HG03469 (cell line): ENCODE results near the gene RNF152.
A peak's percentile ranks its signal among the peaks of the same experiment; 100 is the strongest.

Source experiments
- ATAC-seq: cut with Tn5 transposase; IDR thresholded peaks from one replicate; pipeline ENCODE4 v1.9.1; 2021; ENCODE audit warnings: mild to moderate bottlenecking, moderate library complexity, moderate number of reproducible peaks; ENCODE audit not compliant: unreplicated experiment

Gene RNF152

GRCh38 chr18:61894751-61895524 is 2.1 kb upstream of the RNF152 start:
- no peak for ATAC-seq

- ATAC-seq: peak; percentile 91
These were observed 1.4 kb upstream of the RNF152 start for GRCh38 chr18:61893971-61894750.

GRCh38 chr18:61893309-61893970 is 633 bp upstream of the RNF152 start:
- no peak for ATAC-seq

- no peak for ATAC-seq
These were observed 913 bp downstream of the RNF152 start for GRCh38 chr18:61891894-61892293.

GRCh38 chr18:61891271-61891670 is 1.5 kb downstream of the RNF152 start:
- ATAC-seq: no peak

GRCh38 chr18:61890344-61890743 is 2.5 kb downstream of the RNF152 start:
- no peak for ATAC-seq

GRCh38 chr18:61889541-61889940 is 3.3 kb downstream of the RNF152 start:
- ATAC-seq: no peak

GRCh38 chr18:61888622-61889021 is 4.2 kb downstream of the RNF152 start:
- ATAC-seq: no peak

GRCh38 chr18:61887838-61888237 is 5.0 kb downstream of the RNF152 start:
- ATAC-seq: no peak

- ATAC-seq: no peak
These were observed 9.3 kb downstream of the RNF152 start for GRCh38 chr18:61883547-61883946.

- ATAC-seq: no peak
These were observed 10.4 kb downstream of the RNF152 start for GRCh38 chr18:61882296-61883004.

- ATAC-seq: no peak
These were observed 15.9 kb downstream of the RNF152 start for GRCh38 chr18:61876899-61877298.

- no peak for ATAC-seq
These were observed 22.7 kb downstream of the RNF152 start for GRCh38 chr18:61870151-61870550.

GRCh38 chr18:61869636-61870035 is 23.2 kb downstream of the RNF152 start:
- no peak for ATAC-seq

- ATAC-seq: no peak
These were observed 27.2 kb downstream of the RNF152 start for GRCh38 chr18:61865466-61866175.

GRCh38 chr18:61861372-61861771 is 31.4 kb downstream of the RNF152 start:
- no peak for ATAC-seq

- ATAC-seq: no peak
These were observed 32.5 kb downstream of the RNF152 start for GRCh38 chr18:61860302-61860701.

- no peak for ATAC-seq
These were observed 33.7 kb downstream of the RNF152 start for GRCh38 chr18:61859113-61859512.

GRCh38 chr18:61856678-61857077 is 36.1 kb downstream of the RNF152 start:
- no peak for ATAC-seq
